ENCODE measurements around the gene RUVBL2.
A peak's percentile ranks its signal among the peaks of the same experiment; 100 is the strongest.

Gene RUVBL2

DNA sequence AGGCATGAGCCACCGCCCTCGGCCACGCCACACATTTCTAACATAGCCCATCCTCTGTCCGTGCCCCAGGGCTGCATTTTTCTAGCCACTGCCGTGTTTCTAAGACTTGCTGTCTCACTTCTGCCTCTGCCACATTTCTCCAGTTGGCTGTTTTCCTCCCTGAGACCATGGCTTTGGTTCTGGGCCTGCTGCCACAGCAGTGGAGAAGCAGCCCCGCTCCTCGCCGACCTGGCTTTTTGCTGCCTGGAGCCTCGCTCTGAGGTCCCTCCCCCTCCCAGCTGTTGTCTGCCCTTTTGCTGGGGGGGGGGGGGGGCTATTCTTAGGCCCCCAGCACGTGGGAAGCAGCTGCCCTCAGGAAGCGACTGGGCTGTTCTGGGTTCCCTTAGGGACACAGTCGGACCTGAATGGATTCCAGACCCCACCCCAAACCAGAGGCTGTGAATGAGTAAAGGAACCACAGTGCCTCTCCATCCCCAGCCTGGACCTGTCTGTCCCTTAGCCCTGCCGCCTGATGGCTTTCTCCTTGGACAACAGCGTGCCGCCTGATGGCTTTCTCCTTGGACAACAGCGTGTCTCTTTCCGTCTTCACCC lies 3.9 kb upstream of the RUVBL2 start:
- TF ChIP-seq, protein P1, sequence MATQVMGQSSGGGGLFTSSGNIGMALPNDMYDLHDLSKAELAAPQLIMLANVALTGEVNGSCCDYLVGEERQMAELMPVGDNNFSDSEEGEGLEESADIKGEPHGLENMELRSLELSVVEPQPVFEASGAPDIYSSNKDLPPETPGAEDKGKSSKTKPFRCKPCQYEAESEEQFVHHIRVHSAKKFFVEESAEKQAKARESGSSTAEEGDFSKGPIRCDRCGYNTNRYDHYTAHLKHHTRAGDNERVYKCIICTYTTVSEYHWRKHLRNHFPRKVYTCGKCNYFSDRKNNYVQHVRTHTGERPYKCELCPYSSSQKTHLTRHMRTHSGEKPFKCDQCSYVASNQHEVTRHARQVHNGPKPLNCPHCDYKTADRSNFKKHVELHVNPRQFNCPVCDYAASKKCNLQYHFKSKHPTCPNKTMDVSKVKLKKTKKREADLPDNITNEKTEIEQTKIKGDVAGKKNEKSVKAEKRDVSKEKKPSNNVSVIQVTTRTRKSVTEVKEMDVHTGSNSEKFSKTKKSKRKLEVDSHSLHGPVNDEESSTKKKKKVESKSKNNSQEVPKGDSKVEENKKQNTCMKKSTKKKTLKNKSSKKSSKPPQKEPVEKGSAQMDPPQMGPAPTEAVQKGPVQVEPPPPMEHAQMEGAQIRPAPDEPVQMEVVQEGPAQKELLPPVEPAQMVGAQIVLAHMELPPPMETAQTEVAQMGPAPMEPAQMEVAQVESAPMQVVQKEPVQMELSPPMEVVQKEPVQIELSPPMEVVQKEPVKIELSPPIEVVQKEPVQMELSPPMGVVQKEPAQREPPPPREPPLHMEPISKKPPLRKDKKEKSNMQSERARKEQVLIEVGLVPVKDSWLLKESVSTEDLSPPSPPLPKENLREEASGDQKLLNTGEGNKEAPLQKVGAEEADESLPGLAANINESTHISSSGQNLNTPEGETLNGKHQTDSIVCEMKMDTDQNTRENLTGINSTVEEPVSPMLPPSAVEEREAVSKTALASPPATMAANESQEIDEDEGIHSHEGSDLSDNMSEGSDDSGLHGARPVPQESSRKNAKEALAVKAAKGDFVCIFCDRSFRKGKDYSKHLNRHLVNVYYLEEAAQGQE (IDR thresholded peaks at IDR 0.05; ENCODE audit: insufficient replicate concordance, low read depth): no peak
- TF ChIP-seq POLR2AphosphoS5 (IDR thresholded peaks at IDR 0.05; ENCODE audit: low read depth) (no peak), SPI1 (IDR thresholded peaks at IDR 0.05; ENCODE audit: borderline replicate concordance, low read depth) (no peak), GABPA (IDR thresholded peaks at IDR 0.05; ENCODE audit: low read depth) (no peak)
- TF ChIP-seq, protein P2, sequence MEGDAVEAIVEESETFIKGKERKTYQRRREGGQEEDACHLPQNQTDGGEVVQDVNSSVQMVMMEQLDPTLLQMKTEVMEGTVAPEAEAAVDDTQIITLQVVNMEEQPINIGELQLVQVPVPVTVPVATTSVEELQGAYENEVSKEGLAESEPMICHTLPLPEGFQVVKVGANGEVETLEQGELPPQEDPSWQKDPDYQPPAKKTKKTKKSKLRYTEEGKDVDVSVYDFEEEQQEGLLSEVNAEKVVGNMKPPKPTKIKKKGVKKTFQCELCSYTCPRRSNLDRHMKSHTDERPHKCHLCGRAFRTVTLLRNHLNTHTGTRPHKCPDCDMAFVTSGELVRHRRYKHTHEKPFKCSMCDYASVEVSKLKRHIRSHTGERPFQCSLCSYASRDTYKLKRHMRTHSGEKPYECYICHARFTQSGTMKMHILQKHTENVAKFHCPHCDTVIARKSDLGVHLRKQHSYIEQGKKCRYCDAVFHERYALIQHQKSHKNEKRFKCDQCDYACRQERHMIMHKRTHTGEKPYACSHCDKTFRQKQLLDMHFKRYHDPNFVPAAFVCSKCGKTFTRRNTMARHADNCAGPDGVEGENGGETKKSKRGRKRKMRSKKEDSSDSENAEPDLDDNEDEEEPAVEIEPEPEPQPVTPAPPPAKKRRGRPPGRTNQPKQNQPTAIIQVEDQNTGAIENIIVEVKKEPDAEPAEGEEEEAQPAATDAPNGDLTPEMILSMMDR (IDR thresholded peaks at IDR 0.05; ENCODE audit: insufficient read depth, low read length): no peak

DNA sequence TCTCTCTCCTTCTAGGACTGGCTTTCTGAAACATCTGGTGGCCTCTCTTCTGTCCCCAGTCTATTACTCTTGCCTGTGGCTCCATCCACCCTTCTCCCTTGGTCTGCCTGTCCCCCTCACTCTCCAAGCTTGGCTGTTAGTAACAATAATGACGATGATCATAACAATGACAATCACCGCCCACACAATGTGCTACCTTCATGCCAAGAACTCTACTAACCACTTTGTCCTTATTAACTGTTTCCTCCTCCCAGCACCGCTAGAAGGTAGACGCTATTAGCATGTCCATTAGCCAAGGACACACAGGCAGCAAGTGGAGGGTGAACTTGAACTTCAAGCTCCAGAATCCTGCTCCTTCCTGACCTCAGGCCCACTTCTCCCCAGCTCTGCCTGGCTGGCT lies 3.3 kb upstream of the RUVBL2 start:
- no peak overlapping the region for H3K4me3 ChIP-seq (replicated peaks; ENCODE audit: insufficient read depth, low read length)
- TF ChIP-seq SPI1 (IDR thresholded peaks at IDR 0.05; ENCODE audit: borderline replicate concordance, low read depth): no peak
- no peak for TF ChIP-seq POLR2AphosphoS5 (IDR thresholded peaks at IDR 0.05; ENCODE audit: low read depth)
- no peak for TF ChIP-seq GABPA (IDR thresholded peaks at IDR 0.05; ENCODE audit: low read depth)
- TF ChIP-seq, protein P1 (IDR thresholded peaks at IDR 0.05; ENCODE audit: insufficient replicate concordance, low read depth): no peak
- TF ChIP-seq, protein P2 (IDR thresholded peaks at IDR 0.05; ENCODE audit: insufficient read depth, low read length): no peak
- H3K27ac ChIP-seq (replicated peaks): no peak overlapping the region
- no peak for DNase-seq (ENCODE audit: low read depth in 1 of 2, low spot score in 1 of 2)
- no peaks in the 10 kb centered on the region for H3K27me3 ChIP-seq (ENCODE audit: insufficient read depth, poor library complexity, severe bottlenecking)

More for the DNA sequence above, 3.9 kb upstream of the RUVBL2 start:
- Histone ChIP-seq H3K27ac (replicated peaks) (no peak overlapping the region), H3K27me3 (ENCODE audit: insufficient read depth, poor library complexity, severe bottlenecking) (no peaks in the 10 kb centered on the region), H3K4me3 (replicated peaks; ENCODE audit: insufficient read depth, low read length) (no peak overlapping the region)
- DNase-seq (ENCODE audit: low read depth in 1 of 2, low spot score in 1 of 2): no peak

DNA sequence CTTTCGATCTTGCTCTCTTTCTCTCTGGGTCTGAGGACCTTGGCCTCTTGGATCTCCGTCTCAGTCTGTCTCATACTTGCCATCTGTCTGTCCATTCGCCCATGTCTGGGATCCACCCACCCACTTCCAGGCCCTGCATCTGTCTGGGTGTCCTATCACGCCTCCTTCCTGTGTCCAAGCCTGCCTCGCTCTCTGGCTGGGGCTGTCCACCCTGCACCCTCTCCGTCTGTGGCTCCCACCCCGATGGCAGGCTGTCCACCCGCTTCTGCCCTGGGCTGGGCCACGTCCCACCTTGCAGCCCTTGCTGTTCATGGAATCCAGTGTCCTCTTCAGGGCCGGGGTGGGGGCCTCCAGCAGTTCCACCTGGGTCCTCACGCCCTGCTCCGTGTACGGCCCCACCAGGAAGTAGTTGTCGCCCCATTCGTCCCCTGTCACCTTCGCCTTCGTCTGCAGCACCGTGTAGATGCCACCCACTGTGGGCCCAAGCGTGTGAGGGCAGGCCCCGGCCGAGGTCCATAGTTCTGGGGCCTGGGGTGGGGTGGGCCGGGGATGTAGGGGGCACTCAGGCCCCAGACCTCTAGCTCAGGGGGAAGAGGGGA lies 2.6 kb upstream of the RUVBL2 start:
- Histone ChIP-seq H3K4me3 (replicated peaks; ENCODE audit: insufficient read depth, low read length) (no peak overlapping the region; the same call in 1 of the 2 replicates), H3K27me3 (ENCODE audit: insufficient read depth, poor library complexity, severe bottlenecking) (no peaks in the 10 kb centered on the region), H3K27ac (replicated peaks) (peak overlapping the region; percentile 88; the same call in 1 of the 2 replicates)
- TF ChIP-seq, protein P2 (IDR thresholded peaks at IDR 0.05; ENCODE audit: insufficient read depth, low read length): no peak
- TF ChIP-seq, protein P1 (IDR thresholded peaks at IDR 0.05; ENCODE audit: insufficient replicate concordance, low read depth): no peak
- no peak for DNase-seq (ENCODE audit: low read depth in 1 of 2, low spot score in 1 of 2)
